Panc1 (cell line): Measurements from ENCODE around the gene CADM1. TPM values are rescaled to one million over a fixed set of nuclear protein-coding genes. Genes with fewer than 3 reads are reported as not detected.
A peak's percentile ranks its signal among the peaks of the same experiment; 100 is the strongest.

Experiments used
- ATAC-seq: fragments of 200-7000 bp; cut with Tn5 transposase; 2 replicates; pipeline ENCODE4 v1.9.1; 2020; ENCODE audit warnings: mild to moderate bottlenecking, moderate library complexity
- BruUV-seq: library from RNA; stranded (reverse); fragments of 400-500 nt; replicated peaks from 2 replicates; lab custom pipeline; 2021; lab: Mats Ljungman, UMichigan
- CTCF ChIA-PET: fragments of 300-600 bp; sonication (Branson Sonifier 250); formaldehyde crosslinking; loops from one replicate; lab custom pipeline; 2022; ENCODE audit warnings: antibody characterized with exemption; lab: Charles Lee
- POLR2A ChIA-PET: fragments of 300-600 bp; sonication (Branson Sonifier 250); formaldehyde crosslinking; loops from one replicate; lab custom pipeline; 2022; ENCODE audit warnings: antibody characterized with exemption; lab: Charles Lee
- DNase-seq: peaks from one replicate; pipeline ENCODE4 v3.0.0-alpha.2; 2010; ENCODE audit warnings: low read depth, low spot score
- H3K27ac ChIP-seq: 2 replicates; pipeline ENCODE4 v1.5.1; 2011; ENCODE audit warnings: mild to moderate bottlenecking, low read length, inconsistent platforms
- H3K27me3 ChIP-seq: fragments of 200-500 bp; sonication (Bioruptor generic); 2 replicates; pipeline ENCODE4 v1.6.0; 2014; ENCODE audit warnings: low read length, inconsistent platforms; ENCODE audit not compliant: control insufficient read depth, insufficient read depth
- H3K36me3 ChIP-seq: fragments of 200-500 bp; sonication (Bioruptor generic); 2 replicates; pipeline ENCODE4 v1.5.1; 2014; ENCODE audit warnings: inconsistent platforms, mild to moderate bottlenecking, low read length, moderate library complexity; ENCODE audit not compliant: control insufficient read depth, insufficient read depth
- H3K4me1 ChIP-seq: 2 replicates; pipeline ENCODE4 v1.5.1; 2011; ENCODE audit warnings: inconsistent platforms, mild to moderate bottlenecking, low read length, moderate library complexity; ENCODE audit not compliant: control insufficient read depth, insufficient read depth
- H3K4me3 ChIP-seq, 2 experiments: 2 replicates each; pipeline ENCODE4 v1.5.1; 2011 to 2012; ENCODE audit warnings: low read depth in 2 of 2, low read length in 2 of 2, mild to moderate bottlenecking in 2 of 2, inconsistent platforms in 1 of 2, moderate library complexity in 1 of 2
- H3K9me3 ChIP-seq: fragments of 200-500 bp; sonication (Bioruptor generic); 2 replicates; pipeline ENCODE4 v1.5.1; 2014; ENCODE audit warnings: low read depth, mild to moderate bottlenecking, inconsistent platforms, low read length, moderate library complexity; ENCODE audit not compliant: control insufficient read depth, insufficient read depth
- CTCF ChIP-seq: fragments of 450-650 bp; IDR thresholded peaks from 2 replicates; pipeline ENCODE4 v1.5.1; 2017; ENCODE audit warnings: mild to moderate bottlenecking
- POLR2AphosphoS5 ChIP-seq: IDR thresholded peaks from 2 replicates; pipeline ENCODE4 v1.6.1; 2012; ENCODE audit warnings: mild to moderate bottlenecking, low read depth, low read length, moderate library complexity
- SIN3A ChIP-seq: IDR thresholded peaks from 2 replicates; pipeline ENCODE4 v1.6.1; 2012; ENCODE audit warnings: low read depth, mild to moderate bottlenecking, low read length, moderate library complexity, borderline replicate concordance; ENCODE audit not compliant: insufficient read depth
- TCF7L2 ChIP-seq: IDR thresholded peaks from 2 replicates; pipeline ENCODE4 v1.6.1; 2011; ENCODE audit warnings: mild to moderate bottlenecking, low read depth, low read length, inconsistent platforms
- in situ Hi-C: cut with HindIII; loops from 2 replicates; pipeline ENCODE4 v1.10.0; 2016; ENCODE audit warnings: low sequenced_read_pairs, low pct_unique_long_range_greater_than_20kb
- intact Hi-C: fragments of 100-400 bp; cut with micrococcal nuclease; formaldehyde crosslinking; loops from one replicate; pipeline ENCODE4 v1.10.0; 2022; ENCODE audit not compliant: unreplicated experiment
- total RNA-seq: library from RNA; stranded (reverse); gene quantifications from one replicate; pipeline ENCODE4 v1.2.1, GENCODE V29; 2021; ENCODE audit not compliant: unreplicated experiment
- TF ChIP-seq, protein P1 (sequence below), 2 experiments: IDR thresholded peaks; 2 replicates each; pipeline ENCODE4 v1.6.1; 2011 to 2012; ENCODE audit warnings: low read depth in 2 of 2, control low read depth in 1 of 2, low read length in 1 of 2, mild to moderate bottlenecking in 1 of 2, moderate library complexity in 1 of 2; ENCODE audit not compliant: insufficient read depth in 1 of 2

CADM1 gene
- total RNA-seq, 1 experiment from 2014 or later, result 3.9 TPM

- ATAC-seq (no peak), DNase-seq (no peak)
- Histone ChIP-seq H3K9me3 (no peaks in the 10 kb centered on the region), H3K4me1 (no peaks in the 10 kb centered on the region), H3K27me3 (no peaks in the 10 kb centered on the region), H3K4me3 (no peak overlapping the region), H3K27ac (no peak overlapping the region), H3K36me3 (no peaks in the 10 kb centered on the region)
- intact Hi-C loops, result loop anchor here (2.0 to 5.0 kb wide), 3 partner anchors 951 to 1367 kb away; no protein-coding TSS in a partner anchor
- no TSS peak for BruUV-seq
- ChIA-PET CTCF (interaction anchor here (0.7 kb wide), 1 partner anchor 177 kb away, joined by 3 read pairs; no protein-coding TSS in a partner anchor), POLR2A (no interaction called here)
- in situ Hi-C loops, result no loop called here
- TF ChIP-seq SIN3A, result no peak
- TF ChIP-seq, protein P1, sequence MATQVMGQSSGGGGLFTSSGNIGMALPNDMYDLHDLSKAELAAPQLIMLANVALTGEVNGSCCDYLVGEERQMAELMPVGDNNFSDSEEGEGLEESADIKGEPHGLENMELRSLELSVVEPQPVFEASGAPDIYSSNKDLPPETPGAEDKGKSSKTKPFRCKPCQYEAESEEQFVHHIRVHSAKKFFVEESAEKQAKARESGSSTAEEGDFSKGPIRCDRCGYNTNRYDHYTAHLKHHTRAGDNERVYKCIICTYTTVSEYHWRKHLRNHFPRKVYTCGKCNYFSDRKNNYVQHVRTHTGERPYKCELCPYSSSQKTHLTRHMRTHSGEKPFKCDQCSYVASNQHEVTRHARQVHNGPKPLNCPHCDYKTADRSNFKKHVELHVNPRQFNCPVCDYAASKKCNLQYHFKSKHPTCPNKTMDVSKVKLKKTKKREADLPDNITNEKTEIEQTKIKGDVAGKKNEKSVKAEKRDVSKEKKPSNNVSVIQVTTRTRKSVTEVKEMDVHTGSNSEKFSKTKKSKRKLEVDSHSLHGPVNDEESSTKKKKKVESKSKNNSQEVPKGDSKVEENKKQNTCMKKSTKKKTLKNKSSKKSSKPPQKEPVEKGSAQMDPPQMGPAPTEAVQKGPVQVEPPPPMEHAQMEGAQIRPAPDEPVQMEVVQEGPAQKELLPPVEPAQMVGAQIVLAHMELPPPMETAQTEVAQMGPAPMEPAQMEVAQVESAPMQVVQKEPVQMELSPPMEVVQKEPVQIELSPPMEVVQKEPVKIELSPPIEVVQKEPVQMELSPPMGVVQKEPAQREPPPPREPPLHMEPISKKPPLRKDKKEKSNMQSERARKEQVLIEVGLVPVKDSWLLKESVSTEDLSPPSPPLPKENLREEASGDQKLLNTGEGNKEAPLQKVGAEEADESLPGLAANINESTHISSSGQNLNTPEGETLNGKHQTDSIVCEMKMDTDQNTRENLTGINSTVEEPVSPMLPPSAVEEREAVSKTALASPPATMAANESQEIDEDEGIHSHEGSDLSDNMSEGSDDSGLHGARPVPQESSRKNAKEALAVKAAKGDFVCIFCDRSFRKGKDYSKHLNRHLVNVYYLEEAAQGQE (IDR thresholded peaks at IDR 0.05; ENCODE audit: insufficient read depth in 1 of 2, low read depth in 2 of 2, low read length in 1 of 2), result no peak
- no peak for TF ChIP-seq CTCF
- TF ChIP-seq POLR2AphosphoS5, result no peak
- TF ChIP-seq TCF7L2, result no peak
Measured at GRCh38 chr11:115325523-115325922, 178.7 kb downstream of the CADM1 start.

DNA sequence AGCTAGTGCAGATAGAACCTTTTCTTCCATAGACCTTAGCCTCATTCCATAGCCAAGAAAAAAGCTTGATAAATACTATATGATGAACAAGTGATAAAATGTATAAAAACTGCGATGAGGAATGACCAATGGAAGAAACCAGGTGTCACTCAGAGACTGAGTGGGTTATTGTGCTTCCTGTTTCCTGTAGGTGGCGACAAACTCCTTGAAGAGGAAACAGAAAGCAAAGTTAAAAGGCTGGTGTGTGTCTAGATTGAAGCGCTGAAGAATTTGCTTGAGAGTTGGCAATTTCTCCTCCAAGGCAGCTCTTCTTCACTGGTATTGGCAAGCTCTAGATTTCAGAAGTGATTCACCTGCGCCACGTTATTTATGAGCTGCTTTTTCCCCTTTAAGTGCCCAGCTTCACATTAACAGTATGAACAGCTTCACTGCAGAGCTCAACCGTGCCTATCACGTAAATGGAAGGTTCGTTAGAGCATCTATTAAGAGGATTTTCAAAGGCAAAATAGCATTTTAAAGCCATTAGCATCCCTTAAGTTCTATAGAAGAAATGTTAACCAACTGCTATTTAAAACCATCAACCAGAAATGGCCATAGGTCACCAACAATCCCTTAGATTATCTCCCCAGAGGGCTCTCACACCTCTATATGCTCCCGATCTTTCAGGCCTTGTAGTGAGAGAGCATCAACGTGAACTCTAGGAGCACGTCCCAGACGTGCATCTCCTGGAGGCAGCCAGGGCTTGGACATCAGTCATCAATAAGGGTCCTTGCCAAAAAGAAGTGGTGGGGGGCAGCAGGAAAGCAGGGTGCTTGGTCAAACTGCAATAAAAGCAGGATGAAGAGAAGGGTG, 179.4 kb downstream of the CADM1 start:
- Histone ChIP-seq H3K4me1 (no peaks in the 10 kb centered on the region), H3K27me3 (no peaks in the 10 kb centered on the region), H3K27ac (no peak overlapping the region), H3K9me3 (no peaks in the 10 kb centered on the region), H3K4me3 (peak overlapping the region; percentile 14 to 48; a peak in 3 of 4 replicates), H3K36me3 (no peaks in the 10 kb centered on the region)
- POLR2A ChIA-PET, result no interaction called here
- TF ChIP-seq TCF7L2 (no peak), POLR2AphosphoS5 (no peak), SIN3A (no peak), CTCF (peak; percentile 85)
- TF ChIP-seq, protein P1 (IDR thresholded peaks at IDR 0.05; ENCODE audit: insufficient read depth in 1 of 2, low read depth in 2 of 2, low read length in 1 of 2), result no peak
- CTCF ChIA-PET, result interaction anchor here (0.6 to 0.7 kb wide), 2 partner anchors 129 to 586 kb away, joined by 3 read pairs; no protein-coding TSS in a partner anchor
- BruUV-seq, result no TSS peak
- in situ Hi-C loops (no loop called here), intact Hi-C loops (loop anchor here (2.0 to 5.0 kb wide), 3 partner anchors 952 to 1367 kb away; no protein-coding TSS in a partner anchor)
- ATAC-seq (peak; percentile 94), DNase-seq (peak; percentile 51)
